Activated T-cell treated with anti-CD3 and anti-CD28 coated beads, Interleukin-2, amount 50 U/mL, for 4 hours (primary cell): ENCODE data around the gene DYNC1LI1. TPM values are rescaled to one million over a fixed set of nuclear protein-coding genes. Genes with fewer than 3 reads are reported as not detected.

Source experiments
- ATAC-seq, 2 donors: fragments of 200-7000 bp; cut with Tn5 transposase; one replicate each; pipeline ENCODE4 v1.10.0; 2021
- DNase-seq: peaks from one replicate; pipeline ENCODE4 v3.0.0-alpha.2; 2020
- H3K27me3 Mint-ChIP-seq: one replicate; pipeline ENCODE4 v1.8.0; 2021; ENCODE audit warnings: low read depth, mixed read lengths
- H3K36me3 Mint-ChIP-seq: one replicate; pipeline ENCODE4 v1.8.0; 2022; ENCODE audit warnings: mixed read lengths; ENCODE audit not compliant: insufficient read depth
- H3K4me1 Mint-ChIP-seq: one replicate; pipeline ENCODE4 v1.8.0; 2021; ENCODE audit warnings: low read depth, mixed read lengths
- H3K4me3 Mint-ChIP-seq: one replicate; pipeline ENCODE4 v1.8.0; 2021; ENCODE audit warnings: mild to moderate bottlenecking, moderate library complexity, mixed read lengths
- H3K9me3 Mint-ChIP-seq: one replicate; pipeline ENCODE4 v1.8.0; 2021; ENCODE audit warnings: mixed read lengths
- total RNA-seq, 3 donors: library from RNA; stranded (reverse); gene quantifications; one replicate each; pipeline ENCODE4 v1.2.1, GENCODE V29; 2021

The DYNC1LI1 gene
- total RNA-seq, 3 donors from 2014 or later = 53.1 to 54.1 (median 53.3) TPM

GRCh38 chr3:32569540-32570420 lies 878 bp downstream of the DYNC1LI1 start:
- peak; percentile 46 to 54 for ATAC-seq
- DNase-seq = peak; percentile 20
- Mint-ChIP-seq H3K36me3 (peaks cover 4% of the 10 kb centered on the region), H3K9me3 (no peaks in the 10 kb centered on the region), H3K4me3 (peak overlapping the region; percentile 95), H3K27me3 (no peaks in the 10 kb centered on the region), H3K4me1 (peaks cover 31% of the 10 kb centered on the region)

GRCh38 chr3:32568953-32569352 lies 1.7 kb downstream of the DYNC1LI1 start:
- H3K4me1 Mint-ChIP-seq = peaks cover 33% of the 10 kb centered on the region
- DNase-seq = no peak

GRCh38 chr3:32564195-32564594 lies 6.5 kb downstream of the DYNC1LI1 start:
- H3K4me1 Mint-ChIP-seq = peaks cover 41% of the 10 kb centered on the region
- H3K4me3 Mint-ChIP-seq = no peak overlapping the region
- peaks cover 12% of the 10 kb centered on the region for H3K36me3 Mint-ChIP-seq
- no peaks in the 10 kb centered on the region for H3K27me3 Mint-ChIP-seq
- H3K9me3 Mint-ChIP-seq = no peaks in the 10 kb centered on the region
- ATAC-seq = no peak
- DNase-seq = no peak

More at GRCh38 chr3:32568953-32569352, 1.7 kb downstream of the DYNC1LI1 start:
- Mint-ChIP-seq H3K4me3 (peak overlapping the region; percentile 95), H3K27me3 (no peaks in the 10 kb centered on the region), H3K9me3 (no peaks in the 10 kb centered on the region), H3K36me3 (peaks cover 4% of the 10 kb centered on the region)
- ATAC-seq = no peak

- H3K27me3 Mint-ChIP-seq = no peaks in the 10 kb centered on the region
- H3K4me3 Mint-ChIP-seq = no peak overlapping the region
- no peaks in the 10 kb centered on the region for H3K9me3 Mint-ChIP-seq
- H3K36me3 Mint-ChIP-seq = peaks cover 12% of the 10 kb centered on the region
- no peak for ATAC-seq
- H3K4me1 Mint-ChIP-seq = peaks cover 28% of the 10 kb centered on the region
- no peak for DNase-seq
These were observed 8.0 kb downstream of the DYNC1LI1 start for GRCh38 chr3:32562640-32563039.

- no peak overlapping the region for H3K4me3 Mint-ChIP-seq
- peaks cover 9% of the 10 kb centered on the region for H3K36me3 Mint-ChIP-seq
- no peaks in the 10 kb centered on the region for H3K27me3 Mint-ChIP-seq
- DNase-seq (no peak), ATAC-seq (no peak)
- peaks cover 38% of the 10 kb centered on the region for H3K4me1 Mint-ChIP-seq
- H3K9me3 Mint-ChIP-seq = no peaks in the 10 kb centered on the region
These were observed 12.9 kb downstream of the DYNC1LI1 start for GRCh38 chr3:32557640-32558352.

- H3K27me3 Mint-ChIP-seq = no peaks in the 10 kb centered on the region
- H3K36me3 Mint-ChIP-seq = peaks cover 5% of the 10 kb centered on the region
- ATAC-seq (peak in 1 of 2 donors; percentile 18), DNase-seq (no peak)
- no peak overlapping the region for H3K4me3 Mint-ChIP-seq
- peaks cover 47% of the 10 kb centered on the region for H3K4me1 Mint-ChIP-seq
- H3K9me3 Mint-ChIP-seq = no peaks in the 10 kb centered on the region
These were observed 14.3 kb downstream of the DYNC1LI1 start for GRCh38 chr3:32556332-32556731.

- H3K36me3 Mint-ChIP-seq = peaks cover 5% of the 10 kb centered on the region
- H3K9me3 Mint-ChIP-seq = no peaks in the 10 kb centered on the region
- no peak overlapping the region for H3K4me3 Mint-ChIP-seq
- DNase-seq (no peak), ATAC-seq (no peak)
- peaks cover 46% of the 10 kb centered on the region for H3K4me1 Mint-ChIP-seq
- H3K27me3 Mint-ChIP-seq = no peaks in the 10 kb centered on the region
These were observed 16.7 kb downstream of the DYNC1LI1 start for GRCh38 chr3:32553973-32554372.

- Mint-ChIP-seq H3K4me3 (no peak overlapping the region), H3K36me3 (peaks cover 5% of the 10 kb centered on the region), H3K27me3 (no peaks in the 10 kb centered on the region), H3K9me3 (no peaks in the 10 kb centered on the region), H3K4me1 (peaks cover 47% of the 10 kb centered on the region)
- DNase-seq (no peak), ATAC-seq (no peak)
These were observed 17.2 kb downstream of the DYNC1LI1 start for GRCh38 chr3:32553459-32553858.

GRCh38 chr3:32552013-32552412 lies 18.6 kb downstream of the DYNC1LI1 start:
- Mint-ChIP-seq H3K4me3 (no peak overlapping the region), H3K4me1 (peaks cover 48% of the 10 kb centered on the region), H3K27me3 (no peaks in the 10 kb centered on the region), H3K36me3 (peaks cover 7% of the 10 kb centered on the region), H3K9me3 (no peaks in the 10 kb centered on the region)
- no peak for ATAC-seq
- DNase-seq = no peak

- Mint-ChIP-seq H3K27me3 (no peaks in the 10 kb centered on the region), H3K9me3 (no peaks in the 10 kb centered on the region), H3K4me1 (peaks cover 46% of the 10 kb centered on the region), H3K36me3 (peaks cover 8% of the 10 kb centered on the region), H3K4me3 (no peak overlapping the region)
- ATAC-seq (no peak), DNase-seq (no peak)
These were observed 19.2 kb downstream of the DYNC1LI1 start for GRCh38 chr3:32551496-32551895.

- Mint-ChIP-seq H3K4me3 (no peak overlapping the region), H3K36me3 (peaks cover 9% of the 10 kb centered on the region), H3K9me3 (no peaks in the 10 kb centered on the region), H3K4me1 (peaks cover 46% of the 10 kb centered on the region), H3K27me3 (no peaks in the 10 kb centered on the region)
- no peak for ATAC-seq
- DNase-seq = no peak
These were observed 19.6 kb downstream of the DYNC1LI1 start for GRCh38 chr3:32551087-32551486.

- DNase-seq (no peak), ATAC-seq (no peak)
- no peaks in the 10 kb centered on the region for H3K27me3 Mint-ChIP-seq
- H3K4me1 Mint-ChIP-seq = peaks cover 18% of the 10 kb centered on the region
- H3K4me3 Mint-ChIP-seq = no peak overlapping the region
- peaks cover 9% of the 10 kb centered on the region for H3K36me3 Mint-ChIP-seq
- H3K9me3 Mint-ChIP-seq = no peaks in the 10 kb centered on the region
These were observed 25.4 kb downstream of the DYNC1LI1 start for GRCh38 chr3:32545305-32545704.

- ATAC-seq = no peak
- no peak overlapping the region for H3K4me3 Mint-ChIP-seq
- peaks cover 17% of the 10 kb centered on the region for H3K4me1 Mint-ChIP-seq
- no peaks in the 10 kb centered on the region for H3K9me3 Mint-ChIP-seq
- no peak for DNase-seq
- H3K36me3 Mint-ChIP-seq = peaks cover 9% of the 10 kb centered on the region
- H3K27me3 Mint-ChIP-seq = no peaks in the 10 kb centered on the region
These were observed 25.8 kb downstream of the DYNC1LI1 start for GRCh38 chr3:32544894-32545293.

- Mint-ChIP-seq H3K36me3 (peaks cover 14% of the 10 kb centered on the region), H3K27me3 (no peaks in the 10 kb centered on the region), H3K4me1 (peaks cover 12% of the 10 kb centered on the region), H3K4me3 (no peak overlapping the region), H3K9me3 (no peaks in the 10 kb centered on the region)
- no peak for ATAC-seq
- DNase-seq = no peak
These were observed 27.9 kb downstream of the DYNC1LI1 start for GRCh38 chr3:32542807-32543206.

GRCh38 chr3:32540899-32541298 lies 29.8 kb downstream of the DYNC1LI1 start:
- DNase-seq (no peak), ATAC-seq (no peak)
- H3K27me3 Mint-ChIP-seq = no peaks in the 10 kb centered on the region
- H3K9me3 Mint-ChIP-seq = no peaks in the 10 kb centered on the region
- H3K4me3 Mint-ChIP-seq = no peak overlapping the region
- peaks cover 11% of the 10 kb centered on the region for H3K36me3 Mint-ChIP-seq
- peaks cover 7% of the 10 kb centered on the region for H3K4me1 Mint-ChIP-seq
